Thyroid gland (tissue), 4 donors: ENCODE measurements around the gene S1PR5. TPM values are rescaled to one million over a fixed set of nuclear protein-coding genes. Genes with fewer than 3 reads are reported as not detected.
"Not testable (repeated sequence)": the region's sequence is repeated elsewhere in the genome, so short reads cannot be mapped to it uniquely, and the experiment has no call there.

Source experiments
- DNase-seq, 2 donors: peaks; one replicate each; pipeline ENCODE4 v3.0.0-alpha.2; 2019
- H3K27ac ChIP-seq, 3 donors: fragments of 200-600 bp; sonication (generic); 1 replicate in 2 of 3; 2 replicates in 1 of 3; pipeline ENCODE4 v1.5.1; 2016 to 2019; ENCODE audit warnings: mild to moderate bottlenecking in 1 of 3, moderate library complexity in 1 of 3
- H3K27me3 ChIP-seq: fragments of 200-600 bp; sonication (generic); one replicate; pipeline ENCODE4 v1.5.1; 2019
- H3K36me3 ChIP-seq, 2 donors: fragments of 200-600 bp; sonication (generic); one replicate each; pipeline ENCODE4 v1.5.1; 2016 to 2019
- H3K4me1 ChIP-seq, 2 donors: fragments of 200-600 bp; sonication (generic); one replicate each; pipeline ENCODE4 v1.5.1; 2017 to 2019
- H3K4me3 ChIP-seq, 3 donors: fragments of 200-600 bp; sonication (generic); replicated peaks in 1 of 3; 1 replicate in 2 of 3; 2 replicates in 1 of 3; pipeline ENCODE4 v1.5.1; 2016; ENCODE audit warnings: mild to moderate bottlenecking in 1 of 3
- H3K9me3 ChIP-seq: fragments of 200-600 bp; sonication (generic); one replicate; pipeline ENCODE4 v1.5.1; 2017
- POLR2A ChIP-seq, 2 donors: fragments of 450-650 bp; IDR thresholded peaks; one replicate each; pipeline ENCODE4 v1.6.1; 2017; ENCODE audit warnings: antibody characterized with exemption in 2 of 2, mild to moderate bottlenecking in 2 of 2, moderate library complexity in 1 of 2
- WGBS, 2 donors: methylation state at CpG; one replicate each; pipeline ENCODE4 v1.1.5; 2017; 5-methylcytosine and 5-hydroxymethylcytosine counted together
- intact Hi-C: fragments of 100-400 bp; cut with DNase I; formaldehyde crosslinking; loops from one replicate; pipeline ENCODE4 v1.15.1; 2023
- total RNA-seq, 4 donors: library from RNA; depleted of rRNA; stranded (reverse); fragments of >200 nt; gene quantifications; one replicate each; pipeline ENCODE4 v1.2.3, GENCODE V29; 2016
- TF ChIP-seq, protein P1 (sequence below), 6 experiments: fragments of 200-600 bp in 3 of 6; fragments of 450-650 bp in 3 of 6; sonication (generic) in 3 of 6; IDR thresholded peaks; one replicate each; pipeline ENCODE4 v1.5.1; 2016 to 2019; ENCODE audit warnings: antibody characterized with exemption in 6 of 6, mild to moderate bottlenecking in 2 of 6, inconsistent platforms in 1 of 6, moderate library complexity in 1 of 6

The S1PR5 gene
- total RNA-seq, 4 donors from 2014 or later = 0.22 to 0.59 (median 0.27) TPM; not detected in 1

GRCh38 chr19:10551698-10552301 lies 34.6 kb upstream of the S1PR5 start:
- WGBS, 2 donors = 92 to 99% methylated on average over 7 to 11 of the region's 12 CpGs

DNA sequence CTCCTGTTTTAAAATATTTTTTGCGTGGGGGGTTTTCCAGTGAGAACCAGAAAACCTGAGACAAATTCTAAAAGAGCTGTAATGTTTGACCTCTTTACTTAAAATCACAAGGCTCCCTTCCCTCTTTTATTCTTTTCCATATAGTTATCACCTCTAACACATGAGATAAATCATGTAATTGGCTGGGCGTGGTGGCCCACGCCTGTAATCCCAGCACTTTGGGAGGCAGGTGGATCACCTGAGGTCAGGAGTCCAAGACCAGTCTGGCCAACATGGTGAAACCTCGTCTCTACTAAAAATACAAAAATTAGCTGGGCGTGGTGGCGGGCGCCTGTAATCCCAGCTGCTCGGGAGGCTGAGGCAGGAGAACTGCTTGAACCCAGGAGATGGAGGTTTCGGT lies 33.8 kb upstream of the S1PR5 start:
- DNase-seq, H3K27me3 ChIP-seq, H3K9me3 ChIP-seq, H3K4me1 ChIP-seq, intact Hi-C loops, H3K4me3 ChIP-seq, H3K27ac ChIP-seq: not testable (repeated sequence)
- 86 to 98% methylated on average over 9 of the region's 9 CpGs for WGBS, 2 donors
- H3K36me3 ChIP-seq = peaks cover 60 to 67% of the 10 kb centered on the region in 2 donors

More at GRCh38 chr19:10551698-10552301, 34.6 kb upstream of the S1PR5 start:
- peaks cover 55 to 64% of the 10 kb centered on the region in 2 donors for H3K36me3 ChIP-seq
- TF ChIP-seq, protein P1, sequence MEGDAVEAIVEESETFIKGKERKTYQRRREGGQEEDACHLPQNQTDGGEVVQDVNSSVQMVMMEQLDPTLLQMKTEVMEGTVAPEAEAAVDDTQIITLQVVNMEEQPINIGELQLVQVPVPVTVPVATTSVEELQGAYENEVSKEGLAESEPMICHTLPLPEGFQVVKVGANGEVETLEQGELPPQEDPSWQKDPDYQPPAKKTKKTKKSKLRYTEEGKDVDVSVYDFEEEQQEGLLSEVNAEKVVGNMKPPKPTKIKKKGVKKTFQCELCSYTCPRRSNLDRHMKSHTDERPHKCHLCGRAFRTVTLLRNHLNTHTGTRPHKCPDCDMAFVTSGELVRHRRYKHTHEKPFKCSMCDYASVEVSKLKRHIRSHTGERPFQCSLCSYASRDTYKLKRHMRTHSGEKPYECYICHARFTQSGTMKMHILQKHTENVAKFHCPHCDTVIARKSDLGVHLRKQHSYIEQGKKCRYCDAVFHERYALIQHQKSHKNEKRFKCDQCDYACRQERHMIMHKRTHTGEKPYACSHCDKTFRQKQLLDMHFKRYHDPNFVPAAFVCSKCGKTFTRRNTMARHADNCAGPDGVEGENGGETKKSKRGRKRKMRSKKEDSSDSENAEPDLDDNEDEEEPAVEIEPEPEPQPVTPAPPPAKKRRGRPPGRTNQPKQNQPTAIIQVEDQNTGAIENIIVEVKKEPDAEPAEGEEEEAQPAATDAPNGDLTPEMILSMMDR (IDR thresholded peaks at IDR 0.05) = no peak
- no peak for TF ChIP-seq POLR2A (IDR thresholded peaks at IDR 0.05)
- no peak overlapping the region for H3K4me3 ChIP-seq
- H3K4me1 ChIP-seq = no peaks in the 10 kb centered on the region
- intact Hi-C loops = no loop called here
- no peak overlapping the region for H3K27ac ChIP-seq
- DNase-seq = no peak
- no peaks in the 10 kb centered on the region for H3K27me3 ChIP-seq
- no peaks in the 10 kb centered on the region for H3K9me3 ChIP-seq

DNA sequence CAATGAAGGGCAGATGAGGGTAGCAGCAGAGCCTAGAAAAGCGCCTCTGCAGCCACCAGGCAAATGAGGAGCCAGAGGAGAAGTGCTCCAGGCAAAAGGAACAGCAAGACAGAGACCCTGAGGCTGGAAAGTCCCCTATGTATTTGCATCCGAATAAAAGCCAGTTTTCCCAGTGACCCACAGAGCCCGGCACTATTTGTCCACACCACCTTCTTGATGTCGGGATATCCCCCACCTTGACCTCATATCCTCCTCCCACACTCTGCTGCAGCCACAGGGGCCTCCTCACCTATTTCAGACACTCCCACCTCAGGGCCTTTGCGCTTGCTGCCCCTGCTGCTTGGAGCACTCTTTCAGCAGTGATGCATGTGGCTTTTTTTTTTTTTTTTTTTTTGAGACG lies 33.1 kb upstream of the S1PR5 start:
- peaks cover 0 to 4% of the 10 kb centered on the region in 2 donors for H3K4me1 ChIP-seq
- H3K9me3 ChIP-seq = no peaks in the 10 kb centered on the region
- WGBS, 2 donors = 80 to 97% methylated on average over 6 of the region's 6 CpGs
- intact Hi-C loops = no loop called here
- no peak overlapping the region for H3K4me3 ChIP-seq
- no peak for TF ChIP-seq POLR2A (IDR thresholded peaks at IDR 0.05)
- TF ChIP-seq, protein P1 (IDR thresholded peaks at IDR 0.05) = no peak
- peaks cover 60 to 67% of the 10 kb centered on the region in 2 donors for H3K36me3 ChIP-seq
- no peaks in the 10 kb centered on the region for H3K27me3 ChIP-seq
- H3K27ac ChIP-seq = no peak overlapping the region
- DNase-seq = no peak

DNA sequence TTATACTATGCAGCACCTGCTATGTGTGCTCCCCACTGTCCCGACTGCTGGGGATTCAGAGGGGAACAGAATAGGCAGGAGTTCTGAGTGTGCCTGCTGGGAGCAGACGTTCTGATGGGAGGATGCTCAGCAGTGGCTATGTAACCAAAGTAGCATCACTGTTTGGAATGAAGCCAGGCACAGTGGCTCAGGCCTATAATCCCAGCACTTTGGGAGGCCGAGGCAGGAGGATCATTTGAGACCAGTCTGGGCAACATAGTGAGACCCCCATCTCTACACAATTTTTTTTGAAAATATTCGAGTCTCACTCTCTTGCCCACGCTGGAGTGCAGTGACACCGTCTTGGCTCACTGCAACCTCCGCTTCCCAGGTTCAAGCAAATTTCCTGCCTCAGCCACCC lies 32.5 kb upstream of the S1PR5 start:
- DNase-seq = no peak
- WGBS, 2 donors = 89 to 98% methylated on average over 7 of the region's 7 CpGs
- Histone ChIP-seq H3K9me3 (no peaks in the 10 kb centered on the region), H3K27ac (no peak overlapping the region), H3K4me1 (peaks cover 6 to 10% of the 10 kb centered on the region in 2 donors), H3K27me3 (no peaks in the 10 kb centered on the region), H3K36me3 (peaks cover 56 to 62% of the 10 kb centered on the region in 2 donors), H3K4me3 (no peak overlapping the region)
- intact Hi-C loops = no loop called here
- TF ChIP-seq POLR2A (IDR thresholded peaks at IDR 0.05) = no peak
- TF ChIP-seq, protein P1 (IDR thresholded peaks at IDR 0.05) = no peak

GRCh38 chr19:10548746-10549276 lies 31.6 kb upstream of the S1PR5 start:
- no peak overlapping the region for H3K27ac ChIP-seq
- no peaks in the 10 kb centered on the region for H3K27me3 ChIP-seq
- peaks cover 10 to 14% of the 10 kb centered on the region in 2 donors for H3K4me1 ChIP-seq
- peaks cover 51 to 52% of the 10 kb centered on the region in 2 donors for H3K36me3 ChIP-seq
- WGBS, 2 donors = 93 to 95% methylated on average over 18 of the region's 18 CpGs
- intact Hi-C loops = no loop called here
- no peak overlapping the region for H3K4me3 ChIP-seq
- TF ChIP-seq, protein P1 (IDR thresholded peaks at IDR 0.05) = no peak
- no peak for TF ChIP-seq POLR2A (IDR thresholded peaks at IDR 0.05)
- no peak for DNase-seq
- no peaks in the 10 kb centered on the region for H3K9me3 ChIP-seq
